C4-2B (cell line): ENCODE data around the gene CREB3.

Experiments
- ZFX ChIP-seq: fragments of 450-650 bp; IDR thresholded peaks from 2 replicates; pipeline ENCODE4 v1.6.1; 2017
- TF ChIP-seq, protein P1 (sequence below): fragments of 450-650 bp; conservative IDR thresholded peaks from 2 replicates; pipeline ENCODE4 v1.5.1; 2017; ENCODE audit warnings: mild to moderate bottlenecking

DNA sequence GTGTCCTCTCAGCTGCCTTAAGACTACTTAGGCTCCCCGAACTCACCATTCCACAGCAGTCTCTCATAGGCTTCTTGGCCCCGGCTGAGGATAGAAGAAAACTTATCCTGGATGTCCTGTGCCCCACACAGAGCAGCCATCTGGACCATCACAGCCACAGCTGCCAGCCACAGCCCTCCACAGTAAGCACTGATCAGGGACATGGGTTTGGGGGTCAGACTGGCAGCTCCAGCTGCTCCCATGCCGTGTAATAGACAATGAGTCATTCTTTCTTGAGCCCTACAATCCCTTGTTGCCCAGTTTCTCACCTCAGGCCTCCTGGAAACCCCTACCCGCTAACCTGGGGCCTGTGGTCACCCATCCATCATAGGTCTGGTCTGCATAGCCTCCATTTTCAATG, 5.7 kb downstream of the CREB3 start:
- TF ChIP-seq, protein P1, sequence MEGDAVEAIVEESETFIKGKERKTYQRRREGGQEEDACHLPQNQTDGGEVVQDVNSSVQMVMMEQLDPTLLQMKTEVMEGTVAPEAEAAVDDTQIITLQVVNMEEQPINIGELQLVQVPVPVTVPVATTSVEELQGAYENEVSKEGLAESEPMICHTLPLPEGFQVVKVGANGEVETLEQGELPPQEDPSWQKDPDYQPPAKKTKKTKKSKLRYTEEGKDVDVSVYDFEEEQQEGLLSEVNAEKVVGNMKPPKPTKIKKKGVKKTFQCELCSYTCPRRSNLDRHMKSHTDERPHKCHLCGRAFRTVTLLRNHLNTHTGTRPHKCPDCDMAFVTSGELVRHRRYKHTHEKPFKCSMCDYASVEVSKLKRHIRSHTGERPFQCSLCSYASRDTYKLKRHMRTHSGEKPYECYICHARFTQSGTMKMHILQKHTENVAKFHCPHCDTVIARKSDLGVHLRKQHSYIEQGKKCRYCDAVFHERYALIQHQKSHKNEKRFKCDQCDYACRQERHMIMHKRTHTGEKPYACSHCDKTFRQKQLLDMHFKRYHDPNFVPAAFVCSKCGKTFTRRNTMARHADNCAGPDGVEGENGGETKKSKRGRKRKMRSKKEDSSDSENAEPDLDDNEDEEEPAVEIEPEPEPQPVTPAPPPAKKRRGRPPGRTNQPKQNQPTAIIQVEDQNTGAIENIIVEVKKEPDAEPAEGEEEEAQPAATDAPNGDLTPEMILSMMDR, result no peak
- no peak for TF ChIP-seq ZFX
